HFF-Myc (cell line): ENCODE results near the gene REEP1.

Source experiments
- DNase-seq: peaks from one replicate; pipeline ENCODE4 v3.0.0-alpha.2; 2011; ENCODE audit warnings: low read depth; ENCODE audit errors: extremely low read depth
- H3K4me3 ChIP-seq: replicated peaks from 2 replicates; pipeline ENCODE4 v1.5.1; 2011; ENCODE audit warnings: low read depth, mild to moderate bottlenecking, control low read depth, low read length
- TF ChIP-seq, protein P1 (sequence below): IDR thresholded peaks from 2 replicates; pipeline ENCODE4 v1.5.1; 2012; ENCODE audit warnings: mild to moderate bottlenecking, low read depth, low read length, control low read depth; ENCODE audit errors: missing control alignments

REEP1 gene

DNA sequence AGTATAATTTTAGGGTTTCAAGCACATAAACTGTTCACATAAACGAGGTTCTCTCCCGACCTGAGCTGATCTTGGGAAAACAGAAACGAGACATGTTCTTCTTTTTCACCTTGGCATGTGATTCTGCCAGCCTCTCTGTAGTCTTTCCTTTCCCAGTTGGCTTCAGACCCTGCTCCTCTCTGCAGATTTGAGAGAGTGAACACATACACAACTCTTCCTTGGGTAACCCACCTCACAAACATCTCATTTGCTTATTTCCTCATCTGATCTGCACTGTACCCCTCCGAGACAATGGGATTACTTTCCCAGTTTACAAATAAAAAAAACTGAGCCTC lies 46.1 kb downstream of the REEP1 start:
- no peak overlapping the region for H3K4me3 ChIP-seq

DNA sequence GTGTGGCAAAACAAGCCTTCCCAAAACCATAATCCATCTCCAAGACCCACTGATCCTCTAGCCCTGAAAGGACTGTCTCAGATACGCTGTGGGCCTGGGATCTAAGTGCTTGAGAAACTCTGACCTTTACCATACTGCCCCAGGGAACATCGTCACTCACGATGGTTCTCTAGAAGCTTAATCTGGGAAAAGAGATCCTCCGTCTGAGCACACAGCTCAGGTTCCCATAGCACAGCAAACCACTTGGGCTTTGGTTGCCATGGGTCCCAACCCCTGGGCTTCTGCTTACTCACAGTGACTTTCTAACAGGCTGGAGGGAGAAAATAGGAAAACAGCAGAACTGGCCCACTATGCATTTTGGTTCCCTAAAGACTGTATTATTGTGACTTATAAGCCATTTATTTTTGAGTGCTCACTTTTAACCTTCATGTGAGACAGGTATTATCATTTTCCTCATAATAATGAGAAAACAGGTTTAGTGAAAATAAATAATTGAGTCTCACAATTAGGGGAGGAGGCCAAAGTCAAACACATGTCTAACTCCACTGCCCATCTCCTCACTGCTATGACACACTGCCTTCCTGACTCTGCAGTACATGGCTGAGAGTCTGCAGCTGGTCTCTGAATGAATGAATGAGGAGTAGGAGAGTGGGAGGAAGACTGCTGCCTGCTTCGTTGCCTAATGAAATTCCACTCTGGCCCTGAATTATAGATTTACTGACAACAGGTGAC lies 46.7 kb downstream of the REEP1 start:
- TF ChIP-seq, protein P1, sequence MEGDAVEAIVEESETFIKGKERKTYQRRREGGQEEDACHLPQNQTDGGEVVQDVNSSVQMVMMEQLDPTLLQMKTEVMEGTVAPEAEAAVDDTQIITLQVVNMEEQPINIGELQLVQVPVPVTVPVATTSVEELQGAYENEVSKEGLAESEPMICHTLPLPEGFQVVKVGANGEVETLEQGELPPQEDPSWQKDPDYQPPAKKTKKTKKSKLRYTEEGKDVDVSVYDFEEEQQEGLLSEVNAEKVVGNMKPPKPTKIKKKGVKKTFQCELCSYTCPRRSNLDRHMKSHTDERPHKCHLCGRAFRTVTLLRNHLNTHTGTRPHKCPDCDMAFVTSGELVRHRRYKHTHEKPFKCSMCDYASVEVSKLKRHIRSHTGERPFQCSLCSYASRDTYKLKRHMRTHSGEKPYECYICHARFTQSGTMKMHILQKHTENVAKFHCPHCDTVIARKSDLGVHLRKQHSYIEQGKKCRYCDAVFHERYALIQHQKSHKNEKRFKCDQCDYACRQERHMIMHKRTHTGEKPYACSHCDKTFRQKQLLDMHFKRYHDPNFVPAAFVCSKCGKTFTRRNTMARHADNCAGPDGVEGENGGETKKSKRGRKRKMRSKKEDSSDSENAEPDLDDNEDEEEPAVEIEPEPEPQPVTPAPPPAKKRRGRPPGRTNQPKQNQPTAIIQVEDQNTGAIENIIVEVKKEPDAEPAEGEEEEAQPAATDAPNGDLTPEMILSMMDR, result no peak
- DNase-seq, result no peak
- H3K4me3 ChIP-seq, result no peak overlapping the region

More for the DNA sequence above, 46.1 kb downstream of the REEP1 start:
- TF ChIP-seq, protein P1, result no peak
- DNase-seq, result no peak

DNA sequence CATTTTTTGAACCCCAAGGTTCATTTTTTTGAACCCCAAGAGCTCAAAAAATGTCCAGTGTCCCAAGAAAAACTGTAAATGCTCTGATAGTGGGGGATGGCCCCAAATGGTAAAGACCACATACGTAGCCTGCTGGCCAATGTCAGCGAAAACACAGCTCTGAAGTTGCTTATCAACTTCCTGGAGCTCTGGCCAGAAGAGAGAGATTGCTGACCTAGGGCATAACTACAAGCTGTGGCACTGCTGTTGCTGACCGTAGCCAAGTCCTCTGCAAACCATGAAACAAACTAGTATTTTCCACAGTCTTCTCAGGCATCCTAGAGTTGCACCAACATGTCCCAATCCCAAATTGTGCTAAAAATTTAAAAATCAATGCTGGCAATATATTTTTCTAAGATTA lies 50.9 kb downstream of the REEP1 start:
- DNase-seq, result no peak
- TF ChIP-seq, protein P1, result no peak
- no peak overlapping the region for H3K4me3 ChIP-seq

DNA sequence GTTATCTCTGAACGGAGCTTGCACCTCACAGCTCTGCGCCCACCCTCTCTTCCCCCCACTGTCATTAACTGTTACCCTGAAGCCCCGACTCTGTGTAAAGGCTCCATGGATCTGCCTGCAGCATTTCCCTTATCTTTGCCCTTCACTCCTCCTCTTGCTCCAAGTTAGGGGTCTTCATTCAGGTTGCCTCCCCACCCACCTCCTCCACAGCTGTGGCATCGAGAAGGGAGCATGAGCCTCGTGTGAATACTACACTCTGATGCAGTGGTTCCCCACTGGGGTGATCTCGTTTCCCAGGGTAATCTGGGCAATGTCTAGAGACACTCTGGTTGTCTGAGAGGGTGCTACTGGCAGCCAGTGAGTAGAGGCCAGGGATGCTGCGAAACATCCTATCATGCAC lies 51.4 kb downstream of the REEP1 start:
- no peak for DNase-seq
- TF ChIP-seq, protein P1, result no peak
- H3K4me3 ChIP-seq, result no peak overlapping the region

DNA sequence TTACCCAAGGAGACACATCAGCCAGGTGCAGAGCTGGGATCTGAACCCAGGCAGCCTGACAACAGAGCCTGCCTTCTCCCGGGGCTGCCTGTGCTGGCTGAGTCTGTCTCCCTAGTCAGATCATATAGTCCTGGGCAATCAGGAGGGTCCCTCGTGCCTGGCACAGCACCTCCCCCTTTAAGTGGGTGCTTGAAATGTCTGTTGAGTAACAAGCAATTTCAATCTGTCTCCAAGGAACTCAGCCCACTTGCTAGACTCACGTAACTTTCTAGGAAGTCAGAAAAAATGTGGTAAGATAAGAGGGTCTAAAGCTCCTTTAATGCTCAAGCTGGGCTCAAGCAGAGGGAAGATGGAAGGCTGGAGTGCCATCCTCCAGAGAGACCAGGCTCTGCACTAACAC lies 51.9 kb downstream of the REEP1 start:
- DNase-seq, result no peak
- TF ChIP-seq, protein P1, result no peak
- no peak overlapping the region for H3K4me3 ChIP-seq

DNA sequence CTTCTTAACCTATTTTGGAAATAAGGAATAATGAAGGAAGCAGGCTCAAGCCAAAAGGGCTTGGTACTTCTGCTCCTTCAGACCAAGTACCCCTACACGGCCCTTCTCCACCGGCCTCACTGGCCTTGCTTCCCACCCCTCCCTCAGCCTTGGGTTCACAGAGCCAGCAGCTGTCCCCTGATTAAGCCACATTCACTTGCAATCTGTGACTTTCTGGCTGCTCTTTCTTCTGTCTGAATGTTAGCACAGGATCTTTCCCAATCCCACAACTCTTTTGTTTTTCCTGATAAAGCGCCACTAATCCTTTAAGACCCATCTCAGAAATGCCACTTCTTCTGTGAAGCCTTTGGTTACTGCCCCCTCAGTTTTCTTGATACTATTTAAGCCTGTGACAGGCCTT lies 52.4 kb downstream of the REEP1 start:
- TF ChIP-seq, protein P1, result no peak
- no peak overlapping the region for H3K4me3 ChIP-seq
- no peak for DNase-seq

DNA sequence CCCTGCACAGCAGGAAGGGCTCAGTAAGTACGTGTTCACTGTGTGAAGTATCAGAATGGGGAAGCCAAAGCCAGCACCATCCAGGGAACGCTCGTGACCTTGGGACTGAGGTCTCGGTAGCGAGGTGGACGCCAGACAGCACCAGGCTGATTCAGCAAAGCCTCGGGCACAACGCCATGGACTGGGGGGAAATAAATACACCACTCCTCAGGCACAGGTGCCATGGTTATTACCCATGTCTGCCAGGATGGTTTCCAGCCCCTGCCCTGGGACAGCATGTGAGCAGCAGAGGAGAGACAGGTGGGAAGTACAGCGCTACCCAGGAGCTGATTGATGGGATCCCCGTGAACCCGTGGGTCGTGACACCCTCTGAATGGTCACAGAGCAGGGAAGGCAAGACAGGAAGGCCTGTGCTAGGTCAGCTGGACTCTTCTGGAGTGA lies 53.0 kb downstream of the REEP1 start:
- TF ChIP-seq, protein P1, result no peak
- H3K4me3 ChIP-seq, result no peak overlapping the region
- DNase-seq, result no peak
